Subcutaneous adipose tissue (tissue), 4 donors: ENCODE results near the gene BPIFA1. TPM values are rescaled to one million over a fixed set of nuclear protein-coding genes. Genes with fewer than 3 reads are reported as not detected.

Source experiments
- total RNA-seq, 4 donors: library from RNA; depleted of rRNA; stranded (reverse); fragments of >200 nt; gene quantifications; one replicate each; pipeline ENCODE4 v1.1.0, GENCODE V29; 2016
- TF ChIP-seq, protein P1 (sequence below): fragments of 450-650 bp; IDR thresholded peaks from one replicate; pipeline ENCODE4 v1.5.1; 2016; ENCODE audit warnings: low read depth, mild to moderate bottlenecking, control low read depth, antibody characterized with exemption, moderate library complexity

Gene BPIFA1
- total RNA-seq, 4 donors from 2014 or later, result not detected

DNA sequence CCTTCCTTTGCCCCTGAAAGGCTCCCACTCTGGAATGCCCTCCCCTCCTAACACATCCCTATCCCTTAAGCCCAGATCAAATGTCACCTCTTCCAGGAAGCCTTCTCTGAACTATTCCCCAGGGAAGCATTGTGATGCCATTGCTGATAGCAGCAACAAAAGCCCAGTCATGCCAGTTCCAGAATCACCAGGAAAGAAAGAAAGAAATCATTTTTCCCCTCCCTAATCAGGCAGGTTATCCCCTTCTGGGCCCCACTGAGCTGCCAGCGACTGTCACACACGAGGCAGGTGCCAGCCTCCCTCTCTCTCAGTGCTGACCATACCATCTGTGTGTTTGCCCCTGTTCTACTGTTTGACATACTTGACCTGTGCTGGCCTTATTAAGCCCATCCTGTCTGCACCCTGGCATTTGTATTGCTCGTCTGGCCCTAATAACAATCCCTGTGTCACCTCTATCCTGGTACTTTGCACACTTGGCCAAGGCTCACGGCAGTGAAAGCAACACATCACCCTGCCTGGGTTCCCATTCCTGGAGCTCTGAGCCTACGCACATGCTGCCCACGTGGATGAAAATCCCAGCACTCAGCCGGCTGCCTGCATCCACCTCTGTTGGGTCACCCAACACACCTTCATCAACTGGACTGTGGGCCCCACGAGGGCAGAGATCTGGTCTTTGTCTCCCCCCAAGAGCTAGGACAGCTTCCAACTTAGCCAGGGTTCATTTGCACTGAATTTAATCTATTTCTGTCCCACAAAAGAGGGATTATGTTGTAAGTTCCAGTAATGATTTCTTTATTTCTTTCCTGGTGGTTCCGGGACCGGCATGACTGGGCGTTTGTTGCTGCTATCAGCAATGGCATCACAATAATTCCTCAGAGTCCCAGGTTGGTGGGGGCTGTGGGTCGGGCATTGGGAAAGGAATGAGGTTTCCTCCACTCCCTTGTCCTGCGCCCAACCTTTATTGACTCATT, 42.0 kb downstream of the BPIFA1 start:
- TF ChIP-seq, protein P1, sequence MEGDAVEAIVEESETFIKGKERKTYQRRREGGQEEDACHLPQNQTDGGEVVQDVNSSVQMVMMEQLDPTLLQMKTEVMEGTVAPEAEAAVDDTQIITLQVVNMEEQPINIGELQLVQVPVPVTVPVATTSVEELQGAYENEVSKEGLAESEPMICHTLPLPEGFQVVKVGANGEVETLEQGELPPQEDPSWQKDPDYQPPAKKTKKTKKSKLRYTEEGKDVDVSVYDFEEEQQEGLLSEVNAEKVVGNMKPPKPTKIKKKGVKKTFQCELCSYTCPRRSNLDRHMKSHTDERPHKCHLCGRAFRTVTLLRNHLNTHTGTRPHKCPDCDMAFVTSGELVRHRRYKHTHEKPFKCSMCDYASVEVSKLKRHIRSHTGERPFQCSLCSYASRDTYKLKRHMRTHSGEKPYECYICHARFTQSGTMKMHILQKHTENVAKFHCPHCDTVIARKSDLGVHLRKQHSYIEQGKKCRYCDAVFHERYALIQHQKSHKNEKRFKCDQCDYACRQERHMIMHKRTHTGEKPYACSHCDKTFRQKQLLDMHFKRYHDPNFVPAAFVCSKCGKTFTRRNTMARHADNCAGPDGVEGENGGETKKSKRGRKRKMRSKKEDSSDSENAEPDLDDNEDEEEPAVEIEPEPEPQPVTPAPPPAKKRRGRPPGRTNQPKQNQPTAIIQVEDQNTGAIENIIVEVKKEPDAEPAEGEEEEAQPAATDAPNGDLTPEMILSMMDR, result no peak

DNA sequence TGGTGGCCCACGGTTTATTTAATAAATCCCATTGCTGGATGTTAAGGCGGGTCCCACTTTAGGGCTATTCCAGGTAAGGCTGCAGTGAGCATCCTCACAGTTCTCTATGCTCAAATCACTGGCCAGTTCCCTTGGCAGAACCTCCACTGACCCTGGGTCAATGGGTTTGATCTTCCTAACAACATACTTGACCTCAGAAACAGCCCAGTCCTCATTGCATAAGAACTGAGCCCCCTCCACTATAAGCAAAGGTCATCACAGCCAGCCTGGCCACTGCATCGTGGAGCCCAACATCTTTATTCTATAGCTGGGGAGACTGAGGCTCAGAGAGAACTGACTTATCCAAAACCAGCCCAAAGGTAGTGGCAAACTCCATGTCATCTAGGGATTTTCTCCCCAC, 42.9 kb downstream of the BPIFA1 start:
- TF ChIP-seq, protein P1, result no peak

DNA sequence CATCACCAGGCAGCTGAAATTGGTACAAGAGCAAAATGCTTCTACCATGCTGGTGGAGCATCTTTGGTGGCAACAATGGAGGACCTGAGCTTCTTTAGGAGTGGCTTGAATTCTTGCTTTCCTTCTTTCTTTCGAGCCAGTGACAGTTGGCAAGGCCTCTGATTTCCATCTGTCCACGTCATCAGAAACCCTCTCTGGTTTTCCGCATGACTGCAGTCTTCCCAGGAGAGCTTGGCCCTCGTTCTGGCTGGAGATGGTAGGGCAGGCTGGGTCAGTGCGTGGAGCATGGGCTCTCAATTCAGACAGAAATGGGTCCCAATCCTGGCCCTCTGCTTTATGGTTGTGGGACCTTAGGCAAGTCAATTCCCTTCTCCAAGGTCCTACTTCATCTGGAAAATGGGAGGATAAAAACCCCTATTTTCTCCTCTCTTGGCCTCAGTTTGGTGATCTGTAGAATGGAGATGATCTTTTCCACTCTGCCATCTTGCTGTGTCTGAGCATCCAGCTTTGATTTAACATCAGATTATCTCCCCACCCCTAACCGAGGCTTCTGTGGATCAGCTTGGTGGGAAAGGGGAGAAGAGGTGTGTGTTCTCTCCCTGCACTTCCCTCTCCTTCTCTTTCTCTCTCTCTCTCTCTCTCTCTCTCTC, 43.6 kb downstream of the BPIFA1 start:
- TF ChIP-seq, protein P1, result no peak

DNA sequence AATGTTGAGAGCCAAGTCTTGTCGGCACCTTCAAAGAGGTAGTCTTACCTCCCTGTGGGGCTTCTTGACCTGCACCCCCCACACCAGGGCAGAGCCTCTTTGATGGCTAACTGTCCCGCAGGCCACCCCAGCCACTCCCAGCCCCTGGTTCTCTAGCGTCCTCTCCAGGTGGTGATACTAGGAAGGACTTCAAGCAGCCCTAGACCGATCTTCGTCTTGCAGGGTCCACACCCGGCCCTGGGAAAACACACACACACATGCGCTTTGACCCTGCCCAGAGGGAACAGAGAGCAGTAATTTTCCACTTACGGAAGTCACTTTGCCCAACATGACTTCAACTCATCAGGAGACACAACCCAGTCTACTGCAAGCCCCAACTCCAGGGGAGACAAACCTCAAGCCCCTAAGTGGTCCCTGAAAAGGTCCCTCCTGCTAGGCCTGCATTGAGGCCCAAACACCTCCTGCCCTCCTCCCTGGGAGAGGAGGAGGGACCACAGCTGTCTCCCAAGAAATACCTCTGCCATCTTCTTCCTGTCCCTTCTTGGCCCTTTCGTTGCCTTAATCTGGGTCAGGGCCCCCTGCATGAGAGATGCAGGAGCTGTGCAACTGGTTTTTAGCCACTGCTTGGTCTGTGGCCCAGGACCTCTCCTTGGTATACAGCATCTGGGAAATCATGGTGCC, 44.3 kb downstream of the BPIFA1 start:
- TF ChIP-seq, protein P1, result no peak

DNA sequence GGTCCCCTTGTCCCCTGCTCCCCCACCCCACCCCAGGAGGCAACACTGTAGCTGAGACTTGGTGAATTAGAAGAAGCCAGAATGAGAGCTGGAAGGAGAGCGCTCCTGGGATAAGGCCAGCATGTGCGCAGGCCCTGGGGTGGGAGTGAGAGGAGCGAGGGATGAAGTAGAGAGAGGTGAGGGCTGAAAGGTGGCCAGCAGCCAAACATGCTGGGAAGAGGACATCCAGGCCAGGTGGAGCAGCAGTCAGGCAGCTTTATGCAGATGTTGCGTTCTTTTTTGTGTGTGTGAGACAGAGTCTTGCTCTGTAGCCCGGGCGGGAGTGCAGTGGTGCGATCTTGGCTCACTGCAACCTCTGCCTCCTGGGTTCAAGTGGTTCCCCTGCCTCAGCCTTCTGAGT, 45.0 kb downstream of the BPIFA1 start:
- TF ChIP-seq, protein P1, result no peak

DNA sequence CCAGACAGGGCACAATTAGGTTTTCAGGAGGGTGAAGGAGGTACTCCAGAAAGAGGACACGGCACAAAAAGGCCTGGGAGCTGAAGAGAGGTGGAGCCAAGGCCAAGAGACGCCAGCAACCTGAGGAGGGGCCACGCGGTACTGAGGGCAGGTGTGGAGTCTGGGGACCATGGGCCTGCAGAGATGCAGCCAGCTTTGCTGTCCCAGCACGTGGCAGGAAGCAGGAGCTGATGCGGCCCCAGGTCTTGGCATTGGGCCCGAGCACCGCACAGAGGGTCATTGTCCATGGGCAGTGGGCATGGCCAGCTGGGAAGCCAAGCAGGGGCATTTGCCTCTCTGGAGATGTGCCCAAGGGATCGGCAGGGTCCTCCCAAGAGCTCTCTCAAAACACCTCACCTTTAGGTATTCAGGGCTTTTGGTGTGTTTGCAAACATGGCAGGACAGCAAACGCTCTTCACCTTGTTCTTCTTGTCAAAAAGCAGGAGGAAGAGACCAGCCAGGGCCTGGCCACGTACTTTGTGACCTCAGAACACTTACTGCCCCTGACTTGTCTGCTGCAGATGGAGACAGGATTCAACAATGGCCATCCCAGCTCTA, 45.9 kb downstream of the BPIFA1 start:
- TF ChIP-seq, protein P1, result no peak
